ENCODE measurements around the gene C1orf21. TPM values are rescaled to one million over a fixed set of nuclear protein-coding genes. Genes with fewer than 3 reads are reported as not detected.

The C1orf21 gene
- total and polyA plus RNA-seq, 2 donors, result 13.6 to 42.7 TPM

DNA sequence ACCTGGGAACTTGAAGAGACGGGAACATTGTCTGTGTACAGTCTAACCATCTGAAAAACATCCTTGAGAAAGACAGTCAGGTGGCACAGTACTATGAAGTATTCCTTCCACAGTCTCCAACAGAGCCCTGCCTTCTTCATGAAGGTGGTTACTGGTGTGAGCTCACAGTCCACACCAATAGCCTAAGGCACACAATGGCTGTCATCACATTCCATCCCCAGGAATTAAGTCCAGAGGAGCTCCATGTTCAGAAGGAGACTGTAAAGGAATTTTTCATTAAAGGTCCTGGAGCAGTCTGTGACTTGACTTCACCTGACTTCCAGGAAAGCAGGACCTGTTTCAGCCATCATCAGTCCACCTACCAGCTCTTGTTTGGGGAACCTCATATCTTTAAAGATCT is 180.2 kb downstream of the C1orf21 start:
- no peak for DNase-seq (ENCODE audit: low read depth in 6 of 9, low spot score in 9 of 9)
- Histone ChIP-seq H3K4me1 (ENCODE audit: control insufficient read depth in 2 of 2, insufficient read depth in 2 of 2, low read length in 2 of 2) (no peaks in the 10 kb centered on the region), H3K27ac (ENCODE audit: low read depth in 1 of 2, low read length in 1 of 2) (no peak overlapping the region), H3K4me3 (ENCODE audit: low read length in 2 of 2) (no peak overlapping the region), H3K27me3 (ENCODE audit: control insufficient read depth in 2 of 2, insufficient read depth in 1 of 2, low read length in 1 of 2) (no peaks in the 10 kb centered on the region), H3K9me3 (ENCODE audit: control insufficient read depth in 2 of 2, insufficient read depth in 1 of 2, low read length in 1 of 2) (no peaks in the 10 kb centered on the region), H3K36me3 (ENCODE audit: control insufficient read depth in 2 of 2, insufficient read depth in 2 of 2, low read length in 1 of 2) (no peaks in the 10 kb centered on the region)
- WGBS, result 97% methylated on average over 1 of the region's 1 CpG

GRCh38 chr1:184567637-184568036 is 180.8 kb downstream of the C1orf21 start:
- WGBS, result 29% methylated on average over 2 of the region's 2 CpGs
- no peaks in the 10 kb centered on the region for H3K4me1 ChIP-seq (ENCODE audit: control insufficient read depth in 2 of 2, insufficient read depth in 2 of 2, low read length in 2 of 2)
- no peak for DNase-seq (ENCODE audit: low read depth in 6 of 9, low spot score in 9 of 9)
- H3K9me3 ChIP-seq (ENCODE audit: control insufficient read depth in 2 of 2, insufficient read depth in 1 of 2, low read length in 1 of 2), result no peaks in the 10 kb centered on the region
- H3K27me3 ChIP-seq (ENCODE audit: control insufficient read depth in 2 of 2, insufficient read depth in 1 of 2, low read length in 1 of 2), result no peaks in the 10 kb centered on the region
- H3K4me3 ChIP-seq (ENCODE audit: low read length in 2 of 2), result no peak overlapping the region
- H3K27ac ChIP-seq (ENCODE audit: low read depth in 1 of 2, low read length in 1 of 2), result no peak overlapping the region
- H3K36me3 ChIP-seq (ENCODE audit: control insufficient read depth in 2 of 2, insufficient read depth in 2 of 2, low read length in 1 of 2), result no peaks in the 10 kb centered on the region

DNA sequence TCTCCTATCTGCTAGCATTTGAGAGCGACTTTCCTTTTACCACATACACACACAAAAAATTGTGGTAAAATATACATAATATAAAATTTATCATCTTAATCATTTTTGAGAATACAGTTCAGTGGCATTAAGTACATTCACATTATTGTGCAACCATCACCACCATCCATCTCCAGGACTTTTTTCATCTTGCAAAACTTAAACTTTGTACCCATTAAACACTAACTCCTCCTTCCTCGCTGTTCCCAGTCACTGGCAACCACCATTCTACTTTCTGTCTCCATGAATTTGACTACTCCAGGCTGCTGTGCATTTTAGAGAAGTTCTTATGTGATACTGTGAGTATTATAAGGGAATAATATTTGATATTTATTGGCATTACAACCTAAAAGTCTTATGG is 181.3 kb downstream of the C1orf21 start:
- 97% methylated on average over 2 of the region's 2 CpGs for WGBS
- no peaks in the 10 kb centered on the region for H3K36me3 ChIP-seq (ENCODE audit: control insufficient read depth in 2 of 2, insufficient read depth in 2 of 2, low read length in 1 of 2)
- H3K4me3 ChIP-seq (ENCODE audit: low read length in 2 of 2), result no peak overlapping the region
- H3K27me3 ChIP-seq (ENCODE audit: control insufficient read depth in 2 of 2, insufficient read depth in 1 of 2, low read length in 1 of 2), result no peaks in the 10 kb centered on the region
- no peaks in the 10 kb centered on the region for H3K4me1 ChIP-seq (ENCODE audit: control insufficient read depth in 2 of 2, insufficient read depth in 2 of 2, low read length in 2 of 2)
- no peak for DNase-seq (ENCODE audit: low read depth in 6 of 9, low spot score in 9 of 9)
- no peak overlapping the region for H3K27ac ChIP-seq (ENCODE audit: low read depth in 1 of 2, low read length in 1 of 2)
- H3K9me3 ChIP-seq (ENCODE audit: control insufficient read depth in 2 of 2, insufficient read depth in 1 of 2, low read length in 1 of 2), result no peaks in the 10 kb centered on the region

DNA sequence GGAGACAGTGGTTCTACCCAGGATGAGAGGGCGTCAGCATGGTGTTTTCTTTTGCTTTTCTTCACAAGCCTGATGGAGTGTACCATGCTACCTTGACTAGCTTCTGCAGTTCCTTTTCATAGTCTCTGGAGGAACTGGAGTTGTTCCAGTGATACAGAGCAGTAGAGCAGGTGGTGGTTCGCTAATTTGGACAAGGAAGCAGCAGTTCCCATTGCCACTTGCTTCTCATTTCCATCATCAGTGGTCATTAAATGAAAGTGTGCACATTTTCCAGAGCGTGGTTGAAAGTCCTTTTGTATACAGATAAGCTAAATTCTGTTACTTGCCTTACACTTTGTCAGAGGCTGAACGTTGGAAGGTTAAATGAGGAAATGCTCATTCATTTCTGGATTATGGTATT is 182.3 kb downstream of the C1orf21 start:
- DNase-seq (ENCODE audit: low read depth in 6 of 9, low spot score in 9 of 9), result no peak
- Histone ChIP-seq H3K27me3 (ENCODE audit: control insufficient read depth in 2 of 2, insufficient read depth in 1 of 2, low read length in 1 of 2) (no peaks in the 10 kb centered on the region), H3K36me3 (ENCODE audit: control insufficient read depth in 2 of 2, insufficient read depth in 2 of 2, low read length in 1 of 2) (no peaks in the 10 kb centered on the region), H3K9me3 (ENCODE audit: control insufficient read depth in 2 of 2, insufficient read depth in 1 of 2, low read length in 1 of 2) (no peaks in the 10 kb centered on the region), H3K4me1 (ENCODE audit: control insufficient read depth in 2 of 2, insufficient read depth in 2 of 2, low read length in 2 of 2) (no peaks in the 10 kb centered on the region), H3K4me3 (ENCODE audit: low read length in 2 of 2) (no peak overlapping the region), H3K27ac (ENCODE audit: low read depth in 1 of 2, low read length in 1 of 2) (no peak overlapping the region)
- WGBS, result 95% methylated on average over 4 of the region's 4 CpGs

GRCh38 chr1:184574588-184574987 is 187.8 kb downstream of the C1orf21 start:
- no peak for DNase-seq (ENCODE audit: low read depth in 6 of 9, low spot score in 9 of 9)
- H3K4me3 ChIP-seq (ENCODE audit: low read length in 2 of 2), result no peak overlapping the region
- H3K9me3 ChIP-seq (ENCODE audit: control insufficient read depth in 2 of 2, insufficient read depth in 1 of 2, low read length in 1 of 2), result no peaks in the 10 kb centered on the region
- H3K36me3 ChIP-seq (ENCODE audit: control insufficient read depth in 2 of 2, insufficient read depth in 2 of 2, low read length in 1 of 2), result no peaks in the 10 kb centered on the region
- H3K27ac ChIP-seq (ENCODE audit: low read depth in 1 of 2, low read length in 1 of 2), result no peak overlapping the region
- H3K27me3 ChIP-seq (ENCODE audit: control insufficient read depth in 2 of 2, insufficient read depth in 1 of 2, low read length in 1 of 2), result no peaks in the 10 kb centered on the region
- H3K4me1 ChIP-seq (ENCODE audit: control insufficient read depth in 2 of 2, insufficient read depth in 2 of 2, low read length in 2 of 2), result no peaks in the 10 kb centered on the region
- 95% methylated on average over 8 of the region's 8 CpGs for WGBS

DNA sequence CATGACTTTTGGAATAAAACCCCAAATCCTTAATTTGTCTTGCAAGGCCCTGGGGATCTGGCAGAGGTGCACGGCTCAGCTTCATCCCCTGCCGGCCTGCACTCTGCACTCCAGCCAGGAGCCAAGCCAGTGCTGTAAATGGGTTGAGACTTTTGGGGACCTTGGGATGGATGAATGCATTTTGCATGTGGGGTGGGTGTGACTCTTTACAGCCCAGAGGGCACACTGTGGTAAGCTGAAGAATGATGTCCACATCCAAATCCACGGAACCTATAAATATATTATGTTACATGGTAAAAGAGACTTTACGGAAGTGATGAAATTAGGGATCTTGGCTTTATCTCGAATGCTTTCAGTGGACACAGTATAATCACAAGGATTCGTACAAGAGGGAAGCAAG is 190.0 kb downstream of the C1orf21 start:
- no peaks in the 10 kb centered on the region for H3K36me3 ChIP-seq (ENCODE audit: control insufficient read depth in 2 of 2, insufficient read depth in 2 of 2, low read length in 1 of 2)
- H3K27me3 ChIP-seq (ENCODE audit: control insufficient read depth in 2 of 2, insufficient read depth in 1 of 2, low read length in 1 of 2), result no peaks in the 10 kb centered on the region
- no peak overlapping the region for H3K4me3 ChIP-seq (ENCODE audit: low read length in 2 of 2)
- peak overlapping the region in 1 of 2 donors; percentile 1 for H3K27ac ChIP-seq (ENCODE audit: low read depth in 1 of 2, low read length in 1 of 2)
- H3K9me3 ChIP-seq (ENCODE audit: control insufficient read depth in 2 of 2, insufficient read depth in 1 of 2, low read length in 1 of 2), result no peaks in the 10 kb centered on the region
- H3K4me1 ChIP-seq (ENCODE audit: control insufficient read depth in 2 of 2, insufficient read depth in 2 of 2, low read length in 2 of 2), result no peaks in the 10 kb centered on the region
- WGBS, result 94% methylated on average over 6 of the region's 6 CpGs
- no peak for DNase-seq (ENCODE audit: low read depth in 6 of 9, low spot score in 9 of 9)

GRCh38 chr1:184577319-184577718 is 190.5 kb downstream of the C1orf21 start:
- DNase-seq (ENCODE audit: low read depth in 6 of 9, low spot score in 9 of 9), result no peak

DNA sequence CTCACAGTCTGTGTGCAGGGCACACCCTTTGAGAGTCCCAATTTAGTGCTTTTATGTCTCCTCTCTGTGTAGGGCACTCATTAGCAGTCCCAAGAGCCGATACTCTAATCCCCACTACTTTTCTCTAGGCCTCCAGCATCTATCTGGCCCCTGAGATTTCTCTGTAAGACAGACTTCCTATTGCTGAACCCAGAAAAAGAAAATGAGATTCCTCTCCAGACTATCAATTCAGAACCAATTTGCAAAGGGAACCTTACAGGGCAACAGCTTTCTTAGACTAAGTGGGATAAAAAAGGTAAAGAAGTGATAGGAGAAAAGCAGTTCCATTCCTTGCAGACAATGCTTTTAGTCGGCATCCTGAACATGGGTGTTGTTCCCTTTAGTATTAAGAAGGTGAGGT is 195.6 kb downstream of the C1orf21 start:
- H3K4me1 ChIP-seq (ENCODE audit: control insufficient read depth in 2 of 2, insufficient read depth in 2 of 2, low read length in 2 of 2), result no peaks in the 10 kb centered on the region
- H3K27me3 ChIP-seq (ENCODE audit: control insufficient read depth in 2 of 2, insufficient read depth in 1 of 2, low read length in 1 of 2), result no peaks in the 10 kb centered on the region
- no peaks in the 10 kb centered on the region for H3K36me3 ChIP-seq (ENCODE audit: control insufficient read depth in 2 of 2, insufficient read depth in 2 of 2, low read length in 1 of 2)
- WGBS, result 99% methylated on average over 2 of the region's 2 CpGs
- H3K4me3 ChIP-seq (ENCODE audit: low read length in 2 of 2), result no peak overlapping the region
- no peak overlapping the region for H3K27ac ChIP-seq (ENCODE audit: low read depth in 1 of 2, low read length in 1 of 2)
- no peak for DNase-seq (ENCODE audit: low read depth in 6 of 9, low spot score in 9 of 9)
- H3K9me3 ChIP-seq (ENCODE audit: control insufficient read depth in 2 of 2, insufficient read depth in 1 of 2, low read length in 1 of 2), result no peaks in the 10 kb centered on the region

More at GRCh38 chr1:184577319-184577718, 190.5 kb downstream of the C1orf21 start:
- WGBS, result 94% methylated on average over 6 of the region's 6 CpGs
- Histone ChIP-seq H3K27ac (ENCODE audit: low read depth in 1 of 2, low read length in 1 of 2) (peak overlapping the region in 1 of 2 donors; percentile 42), H3K9me3 (ENCODE audit: control insufficient read depth in 2 of 2, insufficient read depth in 1 of 2, low read length in 1 of 2) (no peaks in the 10 kb centered on the region), H3K36me3 (ENCODE audit: control insufficient read depth in 2 of 2, insufficient read depth in 2 of 2, low read length in 1 of 2) (no peaks in the 10 kb centered on the region), H3K27me3 (ENCODE audit: control insufficient read depth in 2 of 2, insufficient read depth in 1 of 2, low read length in 1 of 2) (no peaks in the 10 kb centered on the region), H3K4me3 (ENCODE audit: low read length in 2 of 2) (no peak overlapping the region), H3K4me1 (ENCODE audit: control insufficient read depth in 2 of 2, insufficient read depth in 2 of 2, low read length in 2 of 2) (no peaks in the 10 kb centered on the region)

DNA sequence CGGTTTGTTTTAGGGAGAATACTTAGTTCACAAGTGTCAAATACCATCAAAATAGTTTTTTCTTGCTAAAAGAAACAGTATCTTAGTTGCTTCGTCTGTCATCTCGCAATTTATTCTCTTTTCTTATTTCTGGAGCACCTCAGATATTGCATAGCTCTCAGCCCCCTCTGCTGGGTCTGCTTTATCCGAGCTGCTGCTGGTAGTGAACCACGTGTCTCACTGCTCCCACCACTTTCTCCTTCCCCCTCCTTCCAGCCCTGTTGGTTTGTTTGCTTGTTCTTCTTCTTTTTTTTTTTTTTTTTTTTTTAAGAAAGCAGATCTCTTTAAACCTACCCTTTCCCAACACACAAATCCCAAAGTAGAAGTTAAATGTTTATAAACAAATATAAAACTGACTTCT is 197.0 kb downstream of the C1orf21 start:
- no peaks in the 10 kb centered on the region for H3K36me3 ChIP-seq (ENCODE audit: control insufficient read depth in 2 of 2, insufficient read depth in 2 of 2, low read length in 1 of 2)
- DNase-seq (ENCODE audit: low read depth in 6 of 9, low spot score in 9 of 9), result no peak
- H3K4me3 ChIP-seq (ENCODE audit: low read length in 2 of 2), result no peak overlapping the region
- H3K27ac ChIP-seq (ENCODE audit: low read depth in 1 of 2, low read length in 1 of 2), result no peak overlapping the region
- no peaks in the 10 kb centered on the region for H3K4me1 ChIP-seq (ENCODE audit: control insufficient read depth in 2 of 2, insufficient read depth in 2 of 2, low read length in 2 of 2)
- no peaks in the 10 kb centered on the region for H3K27me3 ChIP-seq (ENCODE audit: control insufficient read depth in 2 of 2, insufficient read depth in 1 of 2, low read length in 1 of 2)
- 42% methylated on average over 5 of the region's 5 CpGs for WGBS
- no peaks in the 10 kb centered on the region for H3K9me3 ChIP-seq (ENCODE audit: control insufficient read depth in 2 of 2, insufficient read depth in 1 of 2, low read length in 1 of 2)

GRCh38 chr1:184588701-184589100 is 201.9 kb downstream of the C1orf21 start:
- DNase-seq (ENCODE audit: low read depth in 6 of 9, low spot score in 9 of 9), result no peak
- Histone ChIP-seq H3K4me1 (ENCODE audit: control insufficient read depth in 2 of 2, insufficient read depth in 2 of 2, low read length in 2 of 2) (no peaks in the 10 kb centered on the region), H3K36me3 (ENCODE audit: control insufficient read depth in 2 of 2, insufficient read depth in 2 of 2, low read length in 1 of 2) (no peaks in the 10 kb centered on the region), H3K27ac (ENCODE audit: low read depth in 1 of 2, low read length in 1 of 2) (no peak overlapping the region), H3K4me3 (ENCODE audit: low read length in 2 of 2) (no peak overlapping the region), H3K27me3 (ENCODE audit: control insufficient read depth in 2 of 2, insufficient read depth in 1 of 2, low read length in 1 of 2) (no peaks in the 10 kb centered on the region), H3K9me3 (ENCODE audit: control insufficient read depth in 2 of 2, insufficient read depth in 1 of 2, low read length in 1 of 2) (no peaks in the 10 kb centered on the region)
- 100% methylated on average over 3 of the region's 3 CpGs for WGBS
